Measurements from ENCODE around the gene B3GALT5.

DNA sequence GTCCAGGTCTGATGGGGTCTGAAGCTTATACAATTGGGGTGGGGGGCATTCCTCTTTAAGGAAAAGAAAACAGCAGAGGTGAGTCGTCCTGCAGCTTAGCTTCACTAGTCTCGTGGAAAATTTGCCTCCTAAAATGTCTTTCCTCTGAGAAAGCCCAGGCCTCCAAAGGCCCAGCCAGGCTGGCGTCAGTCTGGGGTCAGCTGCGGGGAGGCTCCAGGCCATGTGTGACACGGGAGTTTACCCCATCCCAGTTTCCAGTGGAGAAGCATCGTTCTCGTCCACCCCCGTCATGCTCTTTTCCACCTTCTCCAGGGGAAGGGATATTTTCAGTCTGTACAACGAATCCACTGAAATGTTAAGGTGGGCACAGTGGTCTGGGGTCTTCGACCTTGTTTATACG lies 42.8 kb downstream of the B3GALT5 start:
- TF ChIP-seq RAD21 (conservative IDR thresholded peaks at IDR 0.05 in 1 of 2, IDR thresholded peaks at IDR 0.05 in 1 of 2) (no peak), CTCF (IDR thresholded peaks at IDR 0.05) (no peak), POLR2AphosphoS2 (conservative IDR thresholded peaks at IDR 0.05; ENCODE audit: low read length) (no peak)
- TF ChIP-seq, protein P1, sequence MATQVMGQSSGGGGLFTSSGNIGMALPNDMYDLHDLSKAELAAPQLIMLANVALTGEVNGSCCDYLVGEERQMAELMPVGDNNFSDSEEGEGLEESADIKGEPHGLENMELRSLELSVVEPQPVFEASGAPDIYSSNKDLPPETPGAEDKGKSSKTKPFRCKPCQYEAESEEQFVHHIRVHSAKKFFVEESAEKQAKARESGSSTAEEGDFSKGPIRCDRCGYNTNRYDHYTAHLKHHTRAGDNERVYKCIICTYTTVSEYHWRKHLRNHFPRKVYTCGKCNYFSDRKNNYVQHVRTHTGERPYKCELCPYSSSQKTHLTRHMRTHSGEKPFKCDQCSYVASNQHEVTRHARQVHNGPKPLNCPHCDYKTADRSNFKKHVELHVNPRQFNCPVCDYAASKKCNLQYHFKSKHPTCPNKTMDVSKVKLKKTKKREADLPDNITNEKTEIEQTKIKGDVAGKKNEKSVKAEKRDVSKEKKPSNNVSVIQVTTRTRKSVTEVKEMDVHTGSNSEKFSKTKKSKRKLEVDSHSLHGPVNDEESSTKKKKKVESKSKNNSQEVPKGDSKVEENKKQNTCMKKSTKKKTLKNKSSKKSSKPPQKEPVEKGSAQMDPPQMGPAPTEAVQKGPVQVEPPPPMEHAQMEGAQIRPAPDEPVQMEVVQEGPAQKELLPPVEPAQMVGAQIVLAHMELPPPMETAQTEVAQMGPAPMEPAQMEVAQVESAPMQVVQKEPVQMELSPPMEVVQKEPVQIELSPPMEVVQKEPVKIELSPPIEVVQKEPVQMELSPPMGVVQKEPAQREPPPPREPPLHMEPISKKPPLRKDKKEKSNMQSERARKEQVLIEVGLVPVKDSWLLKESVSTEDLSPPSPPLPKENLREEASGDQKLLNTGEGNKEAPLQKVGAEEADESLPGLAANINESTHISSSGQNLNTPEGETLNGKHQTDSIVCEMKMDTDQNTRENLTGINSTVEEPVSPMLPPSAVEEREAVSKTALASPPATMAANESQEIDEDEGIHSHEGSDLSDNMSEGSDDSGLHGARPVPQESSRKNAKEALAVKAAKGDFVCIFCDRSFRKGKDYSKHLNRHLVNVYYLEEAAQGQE (IDR thresholded peaks at IDR 0.05): no peak
